ENCODE results near the gene NANP.
"Not testable (repeated sequence)": the region's sequence is repeated elsewhere in the genome, so short reads cannot be mapped to it uniquely, and the experiment has no call there.

The NANP gene

GRCh38 chr20:25606094-25606695, 17.6 kb downstream of the NANP start:
- DNase-seq (ENCODE audit: low read depth, low spot score): no peak

DNA sequence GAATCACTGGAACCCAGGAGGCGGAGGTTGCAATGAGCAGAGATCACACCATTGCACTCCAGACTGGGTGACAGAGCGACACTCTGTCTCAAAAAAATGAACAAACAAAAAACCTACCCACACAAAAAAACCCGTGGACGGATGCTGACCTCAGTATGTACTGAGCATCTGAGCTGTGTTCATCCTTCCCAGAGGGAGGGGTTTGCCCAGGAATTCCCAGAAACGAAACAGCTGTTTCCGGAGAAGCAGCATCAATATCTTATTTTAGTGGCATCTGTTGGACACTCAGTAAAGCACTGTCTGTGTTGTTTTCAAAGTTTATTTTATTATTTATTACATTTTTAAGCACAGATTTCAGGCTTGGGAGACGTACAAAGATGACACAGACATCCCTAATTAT, 18.7 kb downstream of the NANP start:
- DNase-seq (ENCODE audit: low read depth, low spot score): no peak

DNA sequence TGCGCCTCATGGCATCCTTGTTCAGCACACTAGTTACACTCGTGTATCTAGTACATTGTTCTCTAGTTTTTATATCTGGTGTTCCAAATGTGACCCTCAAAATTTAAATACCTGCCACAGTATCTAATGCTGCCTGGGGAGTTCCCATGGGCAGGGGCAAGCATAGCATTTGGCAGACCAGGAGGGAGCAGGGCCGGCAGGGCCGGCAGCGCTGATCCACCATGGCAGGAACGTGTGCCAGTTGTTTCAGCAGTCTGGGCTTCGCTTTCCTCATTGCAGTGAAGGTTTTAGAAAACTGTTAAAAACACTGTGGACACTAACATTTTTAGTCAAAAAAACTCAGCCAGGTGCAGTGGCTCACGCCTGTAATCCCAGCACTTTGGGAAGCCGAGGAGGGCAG, 19.2 kb downstream of the NANP start:
- no peak for DNase-seq (ENCODE audit: low read depth, low spot score)

DNA sequence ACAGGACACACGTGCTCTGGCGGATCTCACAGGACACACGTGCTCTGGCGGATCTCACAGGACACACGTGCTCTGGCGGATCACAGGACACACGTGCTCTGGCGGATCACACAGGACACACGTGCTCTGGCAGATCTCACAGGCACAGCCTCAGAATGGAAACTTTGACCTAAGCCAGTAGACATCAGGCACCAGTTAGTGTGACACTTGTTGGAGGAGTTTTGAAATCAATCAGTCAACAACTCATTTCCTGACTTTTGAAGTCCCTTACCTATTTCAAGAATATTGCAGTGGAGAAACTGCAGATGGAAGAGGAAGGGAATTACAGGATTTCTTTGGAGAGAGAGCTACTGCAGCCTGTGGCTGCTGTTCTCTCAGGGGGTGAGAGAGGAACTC, 20.9 kb downstream of the NANP start:
- DNase-seq (ENCODE audit: low read depth, low spot score): not testable (repeated sequence)

- DNase-seq (ENCODE audit: low read depth, low spot score): not testable (repeated sequence)
Measured at GRCh38 chr20:25602191-25602913, 21.5 kb downstream of the NANP start.

GRCh38 chr20:25601659-25602058, 22.2 kb downstream of the NANP start:
- DNase-seq (ENCODE audit: low read depth, low spot score): no peak

- peak; percentile 45 for DNase-seq (ENCODE audit: low read depth, low spot score)
Measured at GRCh38 chr20:25600632-25601031, 23.2 kb downstream of the NANP start.

- no peak for DNase-seq (ENCODE audit: low read depth, low spot score)
Measured at GRCh38 chr20:25592135-25592852, 31.5 kb downstream of the NANP start.

- not testable (repeated sequence) for DNase-seq (ENCODE audit: low read depth, low spot score)
Measured at GRCh38 chr20:25590778-25591177, 33.0 kb downstream of the NANP start.

DNA sequence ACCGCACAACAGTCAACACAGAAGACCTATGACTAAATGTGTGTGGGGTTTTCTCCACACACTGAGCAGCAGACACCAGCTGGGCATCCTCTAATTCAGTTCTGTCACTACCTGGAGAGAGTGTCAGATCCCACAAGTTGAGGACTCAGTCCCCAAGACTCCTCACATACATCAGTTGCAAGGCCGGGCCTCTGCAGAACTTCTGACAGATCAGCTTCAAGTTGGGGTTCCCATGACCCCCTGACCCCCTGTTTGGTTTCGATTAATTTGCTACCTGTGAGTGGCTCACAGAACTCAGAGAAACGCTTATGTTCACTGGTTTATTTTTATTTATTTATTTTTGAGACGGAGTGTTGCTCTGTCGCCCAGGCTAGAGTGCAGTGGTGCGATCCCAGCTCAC, 35.3 kb downstream of the NANP start:
- no peak for DNase-seq (ENCODE audit: low read depth, low spot score)

DNA sequence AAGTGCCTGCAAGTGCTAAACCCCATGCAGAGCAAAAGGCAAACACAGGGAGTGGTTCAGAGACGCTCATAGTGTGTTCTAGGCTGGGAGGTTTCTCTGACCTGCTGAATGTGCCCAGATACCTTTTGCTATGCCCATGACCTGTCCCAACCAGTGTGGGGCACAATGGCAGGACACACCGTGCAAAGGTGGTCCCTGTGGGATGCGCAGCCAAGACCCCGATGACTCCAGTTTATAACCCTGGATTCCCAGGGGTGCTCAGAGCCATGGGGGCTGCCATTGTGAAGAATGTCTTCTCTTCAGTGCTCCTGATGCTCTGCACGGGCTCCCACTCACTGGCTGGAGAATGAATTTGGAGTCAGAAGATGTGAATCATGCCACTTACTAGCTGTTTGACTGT, 36.3 kb downstream of the NANP start:
- no peak for DNase-seq (ENCODE audit: low read depth, low spot score)

- no peak for DNase-seq (ENCODE audit: low read depth, low spot score)
Measured at GRCh38 chr20:25586877-25587276, 36.9 kb downstream of the NANP start.

GRCh38 chr20:25584905-25585704, 38.7 kb downstream of the NANP start, which contains the start of gene NINL:
TSS of gene NINL (minus strand) at chr20:25585531. CDS start at chr20:25526587, 58,944 bp downstream.
- peak; percentile 90 for DNase-seq (ENCODE audit: low read depth, low spot score)

GRCh38 chr20:25583607-25584006, 40.2 kb downstream of the NANP start:
- DNase-seq (ENCODE audit: low read depth, low spot score): not testable (repeated sequence)

GRCh38 chr20:25580711-25581110, 43.1 kb downstream of the NANP start:
- peak; percentile 77 for DNase-seq (ENCODE audit: low read depth, low spot score)

GRCh38 chr20:25579081-25579770, 44.6 kb downstream of the NANP start:
- peak; percentile 51 for DNase-seq (ENCODE audit: low read depth, low spot score)

DNA sequence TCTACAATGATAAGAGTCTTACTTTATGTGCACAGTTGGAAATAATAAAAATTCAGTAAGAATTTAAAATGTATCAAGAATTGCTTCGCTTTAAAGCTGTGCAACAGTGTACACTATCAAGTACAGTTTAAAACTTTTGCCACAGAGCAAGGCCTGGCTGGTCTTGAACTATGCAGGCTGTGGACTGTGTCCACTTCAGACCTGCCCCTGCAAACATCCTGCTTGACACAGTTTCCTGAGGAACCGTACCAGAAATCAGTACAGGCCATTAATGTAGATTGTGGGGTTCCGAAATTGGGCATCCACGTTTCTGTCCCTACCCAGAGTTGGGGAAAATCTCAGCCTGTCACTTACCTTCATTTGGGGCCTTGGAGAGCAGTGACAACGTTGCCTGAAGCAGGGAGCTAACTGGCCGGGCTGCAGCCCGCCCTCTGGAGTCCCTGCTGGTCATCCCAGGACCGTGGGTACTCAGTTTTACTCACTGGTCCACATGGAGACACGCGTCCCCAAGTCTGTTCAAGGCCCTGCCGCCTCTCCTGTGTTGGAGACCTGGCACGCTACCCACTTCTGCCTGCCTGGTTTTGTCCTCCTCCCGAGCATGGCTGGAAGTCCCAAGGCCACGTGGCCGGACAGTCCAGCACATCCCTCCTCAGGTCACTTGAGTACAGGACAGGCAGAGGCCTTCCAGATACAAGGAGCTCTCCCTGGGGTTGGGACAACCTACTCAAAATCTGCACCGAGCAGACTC, 46.9 kb downstream of the NANP start:
- no peak for DNase-seq (ENCODE audit: low read depth, low spot score)

GRCh38 chr20:25574411-25574810, 49.4 kb downstream of the NANP start:
- no peak for DNase-seq (ENCODE audit: low read depth, low spot score)

DNA sequence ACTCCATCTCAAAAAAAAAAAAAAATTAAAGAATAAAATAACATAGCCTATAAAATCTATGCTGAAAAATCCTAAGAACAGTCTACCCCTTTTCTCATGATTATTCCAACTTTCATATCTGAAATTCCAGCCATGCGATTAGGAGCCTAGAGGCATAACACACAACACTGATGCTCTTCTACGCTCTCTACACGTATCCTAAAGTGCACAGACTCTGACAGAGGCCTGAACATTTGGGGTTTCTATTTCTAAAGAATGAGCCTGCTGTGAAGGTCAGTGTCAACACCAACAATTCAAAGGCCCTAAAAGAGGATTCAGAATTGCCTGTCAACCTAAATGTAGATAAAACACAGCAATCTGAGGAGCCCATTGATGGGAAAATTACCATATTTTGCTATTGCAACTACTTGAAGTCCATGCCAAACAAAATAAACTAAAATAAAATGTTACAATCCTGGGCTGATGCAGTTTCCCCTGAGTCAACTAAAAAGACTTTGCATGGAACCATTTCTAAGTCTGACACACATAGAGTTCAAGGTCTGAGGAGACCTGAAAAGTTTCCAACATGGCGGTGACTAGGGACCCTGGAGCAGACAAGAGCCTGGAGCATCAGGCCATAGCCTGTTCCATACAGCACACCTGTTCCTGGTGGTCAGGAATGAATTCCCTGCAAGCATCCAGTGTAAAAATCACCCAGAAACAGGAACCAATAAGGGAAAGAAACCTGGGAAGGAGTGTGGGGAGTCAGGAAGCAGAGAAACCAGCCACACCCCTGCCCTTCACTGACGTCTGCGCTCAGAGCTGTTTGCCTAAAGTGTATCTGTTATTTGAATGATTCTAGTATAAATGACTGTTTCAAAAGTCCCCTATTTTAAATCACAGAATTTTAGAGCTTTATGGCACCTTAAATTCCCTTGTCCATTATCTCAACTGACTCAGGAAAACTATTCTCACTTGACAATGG, 50.2 kb downstream of the NANP start:
- DNase-seq (ENCODE audit: low read depth, low spot score): peak; percentile 49
